ENCODE data around the gene GTSE1. TPM values are rescaled to one million over a fixed set of nuclear protein-coding genes. Genes with fewer than 3 reads are reported as not detected.

Gene GTSE1
- total RNA-seq, 1 experiment from 2014 or later: 20.6 TPM

- H3K4me1 ChIP-seq (ENCODE audit: insufficient read depth, low read length): peaks cover 26% of the 10 kb centered on the region
- intact Hi-C loops (cut with micrococcal nuclease): loop anchor here (5.0 kb wide), 1 partner anchor 105 kb away; no protein-coding TSS in a partner anchor
These were observed 44.8 kb upstream of the GTSE1 start for GRCh38 chr22:46251816-46252380.

GRCh38 chr22:46256358-46256958 is 40.2 kb upstream of the GTSE1 start:
- H3K9me2 ChIP-seq (replicated peaks; ENCODE audit: low read length): no peaks in the 10 kb centered on the region
- H2AFZ ChIP-seq (ENCODE audit: low read length): no peak overlapping the region
- H3F3A ChIP-seq (ENCODE audit: low read length, unreplicated experiment): no peaks in the 10 kb centered on the region
- peak; percentile 63 for DNase-seq
- H3K9ac ChIP-seq (ENCODE audit: low read length): no peak overlapping the region
- no peaks in the 10 kb centered on the region for H3K9me3 ChIP-seq (ENCODE audit: low read length)
- H3K79me2 ChIP-seq (ENCODE audit: low read length): peaks cover 8% of the 10 kb centered on the region
- CTCF ChIA-PET: no interaction called here
- TF ChIP-seq CTCF (conservative IDR thresholded peaks at IDR 0.05; ENCODE audit: low read depth, low read length) (no peak), EZH2 (IDR thresholded peaks at IDR 0.05; ENCODE audit: low read length, unreplicated experiment) (no peak), EZH2phosphoT487 (IDR thresholded peaks at IDR 0.05; ENCODE audit: borderline replicate concordance, low read length) (no peak)
- no peak overlapping the region for H3K4me3 ChIP-seq (ENCODE audit: low read length)
- peak overlapping the region; percentile 13; the same call in 1 of the 2 replicates for H3K4me2 ChIP-seq (ENCODE audit: low read length)
- POLR2A ChIA-PET (ENCODE audit: unreplicated experiment): no interaction called here
- peak; percentile 77 for ATAC-seq
- H3K27me3 ChIP-seq (ENCODE audit: low read length): no peaks in the 10 kb centered on the region
- H3K27ac ChIP-seq (ENCODE audit: low read length): peak overlapping the region; percentile 22; the same call in 1 of the 2 replicates
- no TSS peak for BruUV-seq (replicated peaks)
- H4K20me1 ChIP-seq (ENCODE audit: low read length): no peaks in the 10 kb centered on the region
- H3K36me3 ChIP-seq (ENCODE audit: low read depth, low read length): no peaks in the 10 kb centered on the region
- intact Hi-C loops (cut with micrococcal nuclease): no loop called here
- H3K4me1 ChIP-seq (ENCODE audit: insufficient read depth, low read length): peaks cover 16% of the 10 kb centered on the region

More at GRCh38 chr22:46251816-46252380, 44.8 kb upstream of the GTSE1 start:
- H3K36me3 ChIP-seq (ENCODE audit: low read depth, low read length): no peaks in the 10 kb centered on the region
- peak overlapping the region; percentile 90 for H3K4me3 ChIP-seq (ENCODE audit: low read length)
- H2AFZ ChIP-seq (ENCODE audit: low read length): no peak overlapping the region
- H3K9me3 ChIP-seq (ENCODE audit: low read length): no peaks in the 10 kb centered on the region
- no peaks in the 10 kb centered on the region for H3K9me2 ChIP-seq (replicated peaks; ENCODE audit: low read length)
- ChIA-PET POLR2A (ENCODE audit: unreplicated experiment) (no interaction called here), CTCF (interaction anchor here (0.6 kb wide), 1 partner anchor 32 kb away, joined by 3 read pairs; no protein-coding TSS in a partner anchor)
- H3K27ac ChIP-seq (ENCODE audit: low read length): no peak overlapping the region
- peak overlapping the region; percentile 12; the same call in 1 of the 2 replicates for H3K9ac ChIP-seq (ENCODE audit: low read length)
- BruUV-seq (replicated peaks): no TSS peak
- TF ChIP-seq CTCF (conservative IDR thresholded peaks at IDR 0.05; ENCODE audit: low read depth, low read length) (no peak), EZH2 (IDR thresholded peaks at IDR 0.05; ENCODE audit: low read length, unreplicated experiment) (no peak), EZH2phosphoT487 (IDR thresholded peaks at IDR 0.05; ENCODE audit: borderline replicate concordance, low read length) (no peak)
- H3K4me2 ChIP-seq (ENCODE audit: low read length): peak overlapping the region; percentile 95
- no peaks in the 10 kb centered on the region for H3F3A ChIP-seq (ENCODE audit: low read length, unreplicated experiment)
- H4K20me1 ChIP-seq (ENCODE audit: low read length): no peaks in the 10 kb centered on the region
- ATAC-seq (no peak), DNase-seq (no peak)
- no peaks in the 10 kb centered on the region for H3K27me3 ChIP-seq (ENCODE audit: low read length)
- H3K79me2 ChIP-seq (ENCODE audit: low read length): peaks cover 25% of the 10 kb centered on the region

- BruUV-seq (replicated peaks): no TSS peak
- Histone ChIP-seq H3K27ac (ENCODE audit: low read length) (no peak overlapping the region), H3K27me3 (ENCODE audit: low read length) (no peaks in the 10 kb centered on the region), H3K36me3 (ENCODE audit: low read depth, low read length) (no peaks in the 10 kb centered on the region), H3K4me1 (ENCODE audit: insufficient read depth, low read length) (peaks cover 11% of the 10 kb centered on the region), H3K79me2 (ENCODE audit: low read length) (no peaks in the 10 kb centered on the region), H4K20me1 (ENCODE audit: low read length) (no peaks in the 10 kb centered on the region), H3K9me2 (replicated peaks; ENCODE audit: low read length) (no peaks in the 10 kb centered on the region), H3K9me3 (ENCODE audit: low read length) (no peaks in the 10 kb centered on the region), H3K4me2 (ENCODE audit: low read length) (no peak overlapping the region), H2AFZ (ENCODE audit: low read length) (no peak overlapping the region), H3K4me3 (ENCODE audit: low read length) (no peak overlapping the region), H3F3A (ENCODE audit: low read length, unreplicated experiment) (no peaks in the 10 kb centered on the region), H3K9ac (ENCODE audit: low read length) (no peak overlapping the region)
- ChIA-PET POLR2A (ENCODE audit: unreplicated experiment) (no interaction called here), CTCF (no interaction called here)
- DNase-seq (no peak), ATAC-seq (no peak)
- intact Hi-C loops (cut with micrococcal nuclease): no loop called here
- TF ChIP-seq EZH2 (IDR thresholded peaks at IDR 0.05; ENCODE audit: low read length, unreplicated experiment): no peak
- no peak for TF ChIP-seq EZH2phosphoT487 (IDR thresholded peaks at IDR 0.05; ENCODE audit: borderline replicate concordance, low read length)
- TF ChIP-seq CTCF (conservative IDR thresholded peaks at IDR 0.05; ENCODE audit: low read depth, low read length): no peak
These were observed 37.3 kb upstream of the GTSE1 start for GRCh38 chr22:46259374-46259773.
